Activated T-cell treated with anti-CD3 and anti-CD28 coated beads for 4 hours (primary cell): ENCODE data around the gene NAPB.
"Not testable (repeated sequence)": the region's sequence is repeated elsewhere in the genome, so short reads cannot be mapped to it uniquely, and the experiment has no call there.

Source experiments
- DNase-seq: peaks from one replicate; pipeline ENCODE4 v3.0.0-alpha.2; 2020

Gene NAPB

GRCh38 chr20:23365390-23366165, 55.7 kb downstream of the NAPB start:
- no peak for DNase-seq

GRCh38 chr20:23363257-23363649, 58.0 kb downstream of the NAPB start:
- DNase-seq = no peak

GRCh38 chr20:23362392-23363256, 58.7 kb downstream of the NAPB start:
- no peak for DNase-seq

GRCh38 chr20:23361476-23362391, 59.6 kb downstream of the NAPB start, which contains the start of gene GZF1:
Gene GZF1 (plus strand): TSS chr20:23362182. CDS start chr20:23364384, 2,202 bp downstream.
- DNase-seq = peak; percentile 97

GRCh38 chr20:23361119-23361475, 60.2 kb downstream of the NAPB start:
- DNase-seq = no peak

- no peak for DNase-seq
Observed at GRCh38 chr20:23360531-23360930, 60.8 kb downstream of the NAPB start.

- no peak for DNase-seq
Observed at GRCh38 chr20:23358923-23359593, 62.2 kb downstream of the NAPB start.

- no peak for DNase-seq
Observed at GRCh38 chr20:23358563-23358906, 62.8 kb downstream of the NAPB start.

- DNase-seq = peak; percentile 99
Observed at GRCh38 chr20:23357767-23358562, 63.3 kb downstream of the NAPB start.

- no peak for DNase-seq
Observed at GRCh38 chr20:23356203-23356602, 65.1 kb downstream of the NAPB start.

GRCh38 chr20:23350904-23351838, 70.1 kb downstream of the NAPB start:
- DNase-seq = peak; percentile 53

- DNase-seq = peak; percentile 95
Observed at GRCh38 chr20:23350196-23350903, 70.9 kb downstream of the NAPB start, which contains the start of gene NXT1. Gene NXT1 (plus strand): TSS chr20:23350791. CDS start chr20:23354042, 3,251 bp downstream.

GRCh38 chr20:23349338-23350195, 71.7 kb downstream of the NAPB start:
- peak; percentile 73 for DNase-seq

GRCh38 chr20:23348510-23348909, 72.8 kb downstream of the NAPB start:
- not testable (repeated sequence) for DNase-seq

- DNase-seq = no peak
Observed at GRCh38 chr20:23347791-23348190, 73.5 kb downstream of the NAPB start.

- no peak for DNase-seq
Observed at GRCh38 chr20:23346002-23346401, 75.3 kb downstream of the NAPB start.

- no peak for DNase-seq
Observed at GRCh38 chr20:23344336-23344735, 77.0 kb downstream of the NAPB start.

- no peak for DNase-seq
Observed at GRCh38 chr20:23343590-23343989, 77.7 kb downstream of the NAPB start.

- no peak for DNase-seq
Observed at GRCh38 chr20:23341073-23341472, 80.2 kb downstream of the NAPB start.
